WTC11 (cell line): Measurements from ENCODE around the gene ENHO.

ENCODE experiments used
- ESRRA ChIP-seq: sonication (generic); formaldehyde crosslinking; IDR thresholded peaks from 2 replicates; pipeline ENCODE4 v1.8.1; 2022; ENCODE audit warnings: mild to moderate bottlenecking, missing genetic modification reagents, borderline replicate concordance
- FOXK1 ChIP-seq: sonication (generic); formaldehyde crosslinking; IDR thresholded peaks from 2 replicates; pipeline ENCODE4 v1.8.0; 2022; ENCODE audit warnings: mild to moderate bottlenecking, moderate library complexity, missing genetic modification reagents
- GTF2I ChIP-seq: fragments of 250-450 bp; sonication (Bioruptor Pico); conservative IDR thresholded peaks from 2 replicates; pipeline ENCODE4 v1.4.0; 2021; ENCODE audit warnings: mild to moderate bottlenecking
- TF ChIP-seq, protein P1 (sequence below): fragments of 250-450 bp; sonication (Bioruptor Pico); IDR thresholded peaks from 2 replicates; pipeline ENCODE4 v2.1.2; 2022; ENCODE audit warnings: mild to moderate bottlenecking, moderate library complexity
- TF ChIP-seq, protein P2 (sequence below): fragments of 200-600 bp; IDR thresholded peaks from 2 replicates; pipeline ENCODE4 v1.8.0; 2022; ENCODE audit warnings: antibody characterized with exemption

DNA sequence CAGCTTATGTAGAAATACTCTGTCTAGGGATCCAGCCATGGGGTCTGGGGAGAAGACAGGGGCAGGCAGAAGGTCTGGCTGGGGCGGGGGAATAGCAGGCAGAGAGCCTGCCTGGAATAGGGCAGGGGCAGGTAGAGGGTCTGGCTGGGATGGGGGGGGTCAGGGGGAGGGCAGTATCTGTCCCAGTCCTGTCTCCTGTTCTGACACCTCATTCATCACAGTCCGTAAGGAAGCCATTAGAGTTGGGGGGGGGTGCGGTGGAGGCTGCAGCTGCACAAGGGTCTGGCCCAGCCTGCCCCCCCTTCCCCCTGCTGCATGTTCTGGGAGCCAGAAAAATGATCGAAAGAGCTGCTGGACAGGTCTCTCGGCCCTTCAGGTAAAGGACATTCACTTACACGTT, 34.2 kb upstream of the ENHO start:
- TF ChIP-seq, protein P1, sequence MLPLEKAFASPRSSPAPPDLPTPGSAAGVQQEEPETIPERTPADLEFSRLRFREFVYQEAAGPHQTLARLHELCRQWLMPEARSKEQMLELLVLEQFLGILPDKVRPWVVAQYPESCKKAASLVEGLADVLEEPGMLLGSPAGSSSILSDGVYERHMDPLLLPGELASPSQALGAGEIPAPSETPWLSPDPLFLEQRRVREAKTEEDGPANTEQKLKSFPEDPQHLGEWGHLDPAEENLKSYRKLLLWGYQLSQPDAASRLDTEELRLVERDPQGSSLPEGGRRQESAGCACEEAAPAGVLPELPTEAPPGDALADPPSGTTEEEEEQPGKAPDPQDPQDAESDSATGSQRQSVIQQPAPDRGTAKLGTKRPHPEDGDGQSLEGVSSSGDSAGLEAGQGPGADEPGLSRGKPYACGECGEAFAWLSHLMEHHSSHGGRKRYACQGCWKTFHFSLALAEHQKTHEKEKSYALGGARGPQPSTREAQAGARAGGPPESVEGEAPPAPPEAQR (CRISPR knock-in tag) = no peak
- no peak for TF ChIP-seq ESRRA (CRISPR knock-in tag)
- TF ChIP-seq FOXK1 = no peak
- TF ChIP-seq, protein P2, sequence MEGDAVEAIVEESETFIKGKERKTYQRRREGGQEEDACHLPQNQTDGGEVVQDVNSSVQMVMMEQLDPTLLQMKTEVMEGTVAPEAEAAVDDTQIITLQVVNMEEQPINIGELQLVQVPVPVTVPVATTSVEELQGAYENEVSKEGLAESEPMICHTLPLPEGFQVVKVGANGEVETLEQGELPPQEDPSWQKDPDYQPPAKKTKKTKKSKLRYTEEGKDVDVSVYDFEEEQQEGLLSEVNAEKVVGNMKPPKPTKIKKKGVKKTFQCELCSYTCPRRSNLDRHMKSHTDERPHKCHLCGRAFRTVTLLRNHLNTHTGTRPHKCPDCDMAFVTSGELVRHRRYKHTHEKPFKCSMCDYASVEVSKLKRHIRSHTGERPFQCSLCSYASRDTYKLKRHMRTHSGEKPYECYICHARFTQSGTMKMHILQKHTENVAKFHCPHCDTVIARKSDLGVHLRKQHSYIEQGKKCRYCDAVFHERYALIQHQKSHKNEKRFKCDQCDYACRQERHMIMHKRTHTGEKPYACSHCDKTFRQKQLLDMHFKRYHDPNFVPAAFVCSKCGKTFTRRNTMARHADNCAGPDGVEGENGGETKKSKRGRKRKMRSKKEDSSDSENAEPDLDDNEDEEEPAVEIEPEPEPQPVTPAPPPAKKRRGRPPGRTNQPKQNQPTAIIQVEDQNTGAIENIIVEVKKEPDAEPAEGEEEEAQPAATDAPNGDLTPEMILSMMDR = no peak
- no peak for TF ChIP-seq GTF2I (CRISPR knock-in tag)
